Panc1 (cell line): ENCODE results near the gene PPIP5K2. TPM values are rescaled to one million over a fixed set of nuclear protein-coding genes. Genes with fewer than 3 reads are reported as not detected.

Experiments used
- ATAC-seq: fragments of 200-7000 bp; cut with Tn5 transposase; 2 replicates; pipeline ENCODE4 v1.9.1; 2020; ENCODE audit warnings: mild to moderate bottlenecking, moderate library complexity
- BruUV-seq: library from RNA; stranded (reverse); fragments of 400-500 nt; replicated peaks from 2 replicates; lab custom pipeline; 2021; lab: Mats Ljungman, UMichigan
- CTCF ChIA-PET: fragments of 300-600 bp; sonication (Branson Sonifier 250); formaldehyde crosslinking; loops from one replicate; lab custom pipeline; 2022; ENCODE audit warnings: antibody characterized with exemption; lab: Charles Lee
- POLR2A ChIA-PET: fragments of 300-600 bp; sonication (Branson Sonifier 250); formaldehyde crosslinking; loops from one replicate; lab custom pipeline; 2022; ENCODE audit warnings: antibody characterized with exemption; lab: Charles Lee
- DNase-seq: peaks from one replicate; pipeline ENCODE4 v3.0.0-alpha.2; 2010; ENCODE audit warnings: low read depth, low spot score
- H3K27ac ChIP-seq: 2 replicates; pipeline ENCODE4 v1.5.1; 2011; ENCODE audit warnings: mild to moderate bottlenecking, low read length, inconsistent platforms
- H3K27me3 ChIP-seq: fragments of 200-500 bp; sonication (Bioruptor generic); 2 replicates; pipeline ENCODE4 v1.6.0; 2014; ENCODE audit warnings: low read length, inconsistent platforms; ENCODE audit not compliant: control insufficient read depth, insufficient read depth
- H3K36me3 ChIP-seq: fragments of 200-500 bp; sonication (Bioruptor generic); 2 replicates; pipeline ENCODE4 v1.5.1; 2014; ENCODE audit warnings: inconsistent platforms, mild to moderate bottlenecking, low read length, moderate library complexity; ENCODE audit not compliant: control insufficient read depth, insufficient read depth
- H3K4me1 ChIP-seq: 2 replicates; pipeline ENCODE4 v1.5.1; 2011; ENCODE audit warnings: inconsistent platforms, mild to moderate bottlenecking, low read length, moderate library complexity; ENCODE audit not compliant: control insufficient read depth, insufficient read depth
- H3K4me3 ChIP-seq, 2 experiments: 2 replicates each; pipeline ENCODE4 v1.5.1; 2011 to 2012; ENCODE audit warnings: low read depth in 2 of 2, low read length in 2 of 2, mild to moderate bottlenecking in 2 of 2, inconsistent platforms in 1 of 2, moderate library complexity in 1 of 2
- H3K9me3 ChIP-seq: fragments of 200-500 bp; sonication (Bioruptor generic); 2 replicates; pipeline ENCODE4 v1.5.1; 2014; ENCODE audit warnings: low read depth, mild to moderate bottlenecking, inconsistent platforms, low read length, moderate library complexity; ENCODE audit not compliant: control insufficient read depth, insufficient read depth
- CTCF ChIP-seq: fragments of 450-650 bp; IDR thresholded peaks from 2 replicates; pipeline ENCODE4 v1.5.1; 2017; ENCODE audit warnings: mild to moderate bottlenecking
- POLR2AphosphoS5 ChIP-seq: IDR thresholded peaks from 2 replicates; pipeline ENCODE4 v1.6.1; 2012; ENCODE audit warnings: mild to moderate bottlenecking, low read depth, low read length, moderate library complexity
- TCF7L2 ChIP-seq: IDR thresholded peaks from 2 replicates; pipeline ENCODE4 v1.6.1; 2011; ENCODE audit warnings: mild to moderate bottlenecking, low read depth, low read length, inconsistent platforms
- in situ Hi-C: cut with HindIII; loops from 2 replicates; pipeline ENCODE4 v1.10.0; 2016; ENCODE audit warnings: low sequenced_read_pairs, low pct_unique_long_range_greater_than_20kb
- intact Hi-C: fragments of 100-400 bp; cut with micrococcal nuclease; formaldehyde crosslinking; loops from one replicate; pipeline ENCODE4 v1.10.0; 2022; ENCODE audit not compliant: unreplicated experiment
- total RNA-seq: library from RNA; stranded (reverse); gene quantifications from one replicate; pipeline ENCODE4 v1.2.1, GENCODE V29; 2021; ENCODE audit not compliant: unreplicated experiment
- TF ChIP-seq, protein P1 (sequence below), 2 experiments: IDR thresholded peaks; 2 replicates each; pipeline ENCODE4 v1.6.1; 2011 to 2012; ENCODE audit warnings: low read depth in 2 of 2, control low read depth in 1 of 2, low read length in 1 of 2, mild to moderate bottlenecking in 1 of 2, moderate library complexity in 1 of 2; ENCODE audit not compliant: insufficient read depth in 1 of 2

The PPIP5K2 gene
- total RNA-seq, 1 experiment from 2014 or later: 56.8 TPM

GRCh38 chr5:103224118-103224893, 104.2 kb downstream of the PPIP5K2 start:
- CTCF ChIA-PET: interaction anchor here (0.5 to 1.1 kb wide), 7 partner anchors 10 to 543 kb away, joined by 3 to 6 read pairs (median 3); no protein-coding TSS in a partner anchor
- no peaks in the 10 kb centered on the region for H3K36me3 ChIP-seq
- no peaks in the 10 kb centered on the region for H3K27me3 ChIP-seq
- no peaks in the 10 kb centered on the region for H3K9me3 ChIP-seq
- POLR2A ChIA-PET: no interaction called here
- H3K27ac ChIP-seq: no peak overlapping the region
- no peak overlapping the region for H3K4me3 ChIP-seq
- DNase-seq: peak; percentile 43
- ATAC-seq: peak; percentile 93
- TF ChIP-seq CTCF (peak; percentile 83), TCF7L2 (no peak)
- no peaks in the 10 kb centered on the region for H3K4me1 ChIP-seq
- BruUV-seq: no TSS peak
- in situ Hi-C loops (no loop called here), intact Hi-C loops (loop anchor here (5.0 kb wide), 1 partner anchor 642 kb away; no protein-coding TSS in a partner anchor)

- Histone ChIP-seq H3K4me3 (no peak overlapping the region), H3K9me3 (no peaks in the 10 kb centered on the region), H3K27me3 (no peaks in the 10 kb centered on the region), H3K4me1 (no peaks in the 10 kb centered on the region), H3K36me3 (no peaks in the 10 kb centered on the region), H3K27ac (no peak overlapping the region)
- no peak for DNase-seq
- no peak for TF ChIP-seq TCF7L2
- TF ChIP-seq CTCF: peak; percentile 56
- intact Hi-C loops: loop anchor here (5.0 kb wide), 1 partner anchor 643 kb away; no protein-coding TSS in a partner anchor
- BruUV-seq: no TSS peak
- ATAC-seq: 0 out of 2 replicates have a peak, but pooled peaks have one; percentile 11
- in situ Hi-C loops: no loop called here
- CTCF ChIA-PET: interaction anchor here (0.5 to 1.1 kb wide), 6 partner anchors 11 to 543 kb away, joined by 3 to 6 read pairs (median 3); no protein-coding TSS in a partner anchor
- POLR2A ChIA-PET: no interaction called here
Measured at GRCh38 chr5:103224894-103225246, 104.8 kb downstream of the PPIP5K2 start.

DNA sequence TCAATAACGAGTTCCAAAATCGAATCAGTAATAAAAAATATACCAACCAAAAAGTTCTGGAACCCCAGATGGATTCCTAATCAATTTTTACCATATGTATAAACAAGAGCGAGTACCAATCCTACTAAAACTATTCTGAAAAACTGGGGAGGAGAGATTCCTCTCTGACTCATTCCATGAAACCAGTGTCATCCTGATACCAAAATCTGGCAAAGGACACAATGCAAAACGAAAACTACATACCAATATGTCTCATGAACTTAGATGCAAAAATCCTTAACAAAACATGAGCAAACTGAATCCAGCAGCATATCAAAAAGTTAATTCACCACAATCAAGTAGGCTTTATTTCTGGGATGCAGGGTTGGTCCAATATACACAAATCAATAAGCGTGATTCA, 108.0 kb downstream of the PPIP5K2 start:
- Histone ChIP-seq H3K4me3 (no peak overlapping the region), H3K9me3 (no peaks in the 10 kb centered on the region), H3K27ac (no peak overlapping the region), H3K27me3 (no peaks in the 10 kb centered on the region), H3K4me1 (no peaks in the 10 kb centered on the region), H3K36me3 (no peaks in the 10 kb centered on the region)
- CTCF ChIA-PET: no interaction called here
- TF ChIP-seq POLR2AphosphoS5 (no peak), TCF7L2 (no peak), CTCF (no peak)
- TF ChIP-seq, protein P1, sequence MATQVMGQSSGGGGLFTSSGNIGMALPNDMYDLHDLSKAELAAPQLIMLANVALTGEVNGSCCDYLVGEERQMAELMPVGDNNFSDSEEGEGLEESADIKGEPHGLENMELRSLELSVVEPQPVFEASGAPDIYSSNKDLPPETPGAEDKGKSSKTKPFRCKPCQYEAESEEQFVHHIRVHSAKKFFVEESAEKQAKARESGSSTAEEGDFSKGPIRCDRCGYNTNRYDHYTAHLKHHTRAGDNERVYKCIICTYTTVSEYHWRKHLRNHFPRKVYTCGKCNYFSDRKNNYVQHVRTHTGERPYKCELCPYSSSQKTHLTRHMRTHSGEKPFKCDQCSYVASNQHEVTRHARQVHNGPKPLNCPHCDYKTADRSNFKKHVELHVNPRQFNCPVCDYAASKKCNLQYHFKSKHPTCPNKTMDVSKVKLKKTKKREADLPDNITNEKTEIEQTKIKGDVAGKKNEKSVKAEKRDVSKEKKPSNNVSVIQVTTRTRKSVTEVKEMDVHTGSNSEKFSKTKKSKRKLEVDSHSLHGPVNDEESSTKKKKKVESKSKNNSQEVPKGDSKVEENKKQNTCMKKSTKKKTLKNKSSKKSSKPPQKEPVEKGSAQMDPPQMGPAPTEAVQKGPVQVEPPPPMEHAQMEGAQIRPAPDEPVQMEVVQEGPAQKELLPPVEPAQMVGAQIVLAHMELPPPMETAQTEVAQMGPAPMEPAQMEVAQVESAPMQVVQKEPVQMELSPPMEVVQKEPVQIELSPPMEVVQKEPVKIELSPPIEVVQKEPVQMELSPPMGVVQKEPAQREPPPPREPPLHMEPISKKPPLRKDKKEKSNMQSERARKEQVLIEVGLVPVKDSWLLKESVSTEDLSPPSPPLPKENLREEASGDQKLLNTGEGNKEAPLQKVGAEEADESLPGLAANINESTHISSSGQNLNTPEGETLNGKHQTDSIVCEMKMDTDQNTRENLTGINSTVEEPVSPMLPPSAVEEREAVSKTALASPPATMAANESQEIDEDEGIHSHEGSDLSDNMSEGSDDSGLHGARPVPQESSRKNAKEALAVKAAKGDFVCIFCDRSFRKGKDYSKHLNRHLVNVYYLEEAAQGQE (IDR thresholded peaks at IDR 0.05; ENCODE audit: insufficient read depth in 1 of 2, low read depth in 2 of 2, low read length in 1 of 2): no peak
- intact Hi-C loops (no loop called here), in situ Hi-C loops (no loop called here)
- no TSS peak for BruUV-seq
- ATAC-seq: no peak
- POLR2A ChIA-PET: no interaction called here
- no peak for DNase-seq
